T47D (cell line): Measurements from ENCODE around the gene MAGEB3.
A peak's percentile ranks its signal among the peaks of the same experiment; 100 is the strongest.

Experiments used
- DNase-seq, 2 experiments: peaks; one replicate each; pipeline versions ENCODE4 v3.0.0 to v3.0.0-alpha.2; 2011 to 2012; ENCODE audit warnings: low read depth in 1 of 2, low spot score in 1 of 2
- JUND ChIP-seq: IDR thresholded peaks from 2 replicates; pipeline ENCODE4 v1.6.1; 2012; ENCODE audit warnings: low read depth
- in situ Hi-C: cut with HindIII; loops from 2 replicates; pipeline ENCODE4 v1.10.0; 2016; ENCODE audit warnings: low sequenced_read_pairs, low pct_unique_long_range_greater_than_20kb

Gene MAGEB3

GRCh38 chrX:30283456-30284200 is 53.2 kb downstream of the MAGEB3 start:
- in situ Hi-C loops, result no loop called here
- peak in 1 of 2 experiments; percentile 1 for DNase-seq
- no peak for TF ChIP-seq JUND
